ENCODE data around the gene HSD17B3.

DNA sequence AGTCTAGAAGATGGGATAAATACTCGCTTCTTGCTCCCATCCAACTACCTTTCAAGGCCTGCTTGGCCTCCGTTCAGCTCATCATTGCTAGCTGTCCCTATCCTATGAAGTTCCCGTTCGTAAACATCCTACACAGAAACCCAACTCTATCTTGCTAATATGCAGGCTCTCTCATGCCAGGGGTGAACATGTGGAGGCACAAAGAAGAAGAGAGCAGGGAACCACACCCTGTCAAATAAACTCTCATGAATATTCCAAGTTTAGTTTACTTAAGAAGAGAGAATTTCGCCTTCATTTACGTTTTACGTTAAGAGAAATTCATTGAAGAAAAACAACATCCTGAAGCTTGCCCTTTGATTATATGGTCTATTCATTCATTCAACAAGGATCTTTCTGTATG is 7.9 kb upstream of the HSD17B3 start:
- TF ChIP-seq, protein P1, sequence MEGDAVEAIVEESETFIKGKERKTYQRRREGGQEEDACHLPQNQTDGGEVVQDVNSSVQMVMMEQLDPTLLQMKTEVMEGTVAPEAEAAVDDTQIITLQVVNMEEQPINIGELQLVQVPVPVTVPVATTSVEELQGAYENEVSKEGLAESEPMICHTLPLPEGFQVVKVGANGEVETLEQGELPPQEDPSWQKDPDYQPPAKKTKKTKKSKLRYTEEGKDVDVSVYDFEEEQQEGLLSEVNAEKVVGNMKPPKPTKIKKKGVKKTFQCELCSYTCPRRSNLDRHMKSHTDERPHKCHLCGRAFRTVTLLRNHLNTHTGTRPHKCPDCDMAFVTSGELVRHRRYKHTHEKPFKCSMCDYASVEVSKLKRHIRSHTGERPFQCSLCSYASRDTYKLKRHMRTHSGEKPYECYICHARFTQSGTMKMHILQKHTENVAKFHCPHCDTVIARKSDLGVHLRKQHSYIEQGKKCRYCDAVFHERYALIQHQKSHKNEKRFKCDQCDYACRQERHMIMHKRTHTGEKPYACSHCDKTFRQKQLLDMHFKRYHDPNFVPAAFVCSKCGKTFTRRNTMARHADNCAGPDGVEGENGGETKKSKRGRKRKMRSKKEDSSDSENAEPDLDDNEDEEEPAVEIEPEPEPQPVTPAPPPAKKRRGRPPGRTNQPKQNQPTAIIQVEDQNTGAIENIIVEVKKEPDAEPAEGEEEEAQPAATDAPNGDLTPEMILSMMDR (IDR thresholded peaks at IDR 0.05; ENCODE audit: low read length) = no peak
- TF ChIP-seq EZH2 (IDR thresholded peaks at IDR 0.05; ENCODE audit: borderline replicate concordance, low read length) = no peak
